ENCODE measurements around the gene ZIC2. TPM values are rescaled to one million over a fixed set of nuclear protein-coding genes. Genes with fewer than 3 reads are reported as not detected.

Gene ZIC2
- total RNA-seq, 1 experiment from 2014 or later, result 426 TPM

GRCh38 chr13:99966064-99966805 lies 15.3 kb upstream of the ZIC2 start:
- H4K91ac ChIP-seq (ENCODE audit: insufficient read length, low read depth, low read length), result no peak overlapping the region
- no peak overlapping the region for H3K9ac ChIP-seq (ENCODE audit: extremely low read depth, insufficient read length, low read length)
- H3K18ac ChIP-seq (ENCODE audit: insufficient read length, low read depth, low read length), result no peak overlapping the region
- no peak overlapping the region for H2BK12ac ChIP-seq (ENCODE audit: insufficient read length, low read depth, low read length)
- peaks cover 17% of the 10 kb centered on the region for H3K23me2 ChIP-seq (ENCODE audit: insufficient read length, low read depth, low read length, poor library complexity, severe bottlenecking)
- peaks cover 46 to 60% (median 53%) of the 10 kb centered on the region in 3 experiments for H3K36me3 Mint-ChIP-seq (ENCODE audit: insufficient read depth in 1 of 3, low read depth in 3 of 3)
- H4K20me1 ChIP-seq (ENCODE audit: control insufficient read depth, insufficient read depth, insufficient read length), result no peaks in the 10 kb centered on the region
- no peak for DNase-seq
- H3K9me3 ChIP-seq (ENCODE audit: control insufficient read depth, low read depth, low read length), result no peaks in the 10 kb centered on the region
- H3K4me1 ChIP-seq (ENCODE audit: insufficient read depth, low read length), result no peaks in the 10 kb centered on the region
- H3T11ph ChIP-seq (ENCODE audit: low read length), result no peak overlapping the region
- H2BK15ac ChIP-seq (ENCODE audit: low read depth, low read length), result no peak overlapping the region
- peaks cover 20% of the 10 kb centered on the region; the same call in 1 of the 2 replicates for H3K79me2 ChIP-seq (ENCODE audit: insufficient read depth, low read length)
- no peak overlapping the region for H3K4ac ChIP-seq (ENCODE audit: low read depth, low read length)
- WGBS (ENCODE audit: extremely low coverage, insufficient read length, low lambda C conversion rate), result no CpG with 5 or more reads among the region's 8 CpGs
- H3K27ac ChIP-seq (ENCODE audit: insufficient read length, low read depth, low read length), result no peak overlapping the region
- no peak overlapping the region for H2BK20ac ChIP-seq (ENCODE audit: low read depth, low read length, poor library complexity, severe bottlenecking)
- H2BK5ac ChIP-seq (ENCODE audit: insufficient read length, low read length), result no peak overlapping the region
- H3K27me3 Mint-ChIP-seq (ENCODE audit: low read depth), result peaks cover 27% of the 10 kb centered on the region
- H4K5ac ChIP-seq (ENCODE audit: insufficient read length, low read depth, low read length), result no peak overlapping the region
- H3K23ac ChIP-seq (ENCODE audit: insufficient read length, low read depth, low read length), result no peak overlapping the region
- no peak overlapping the region for H3K14ac ChIP-seq (ENCODE audit: insufficient read depth, low read length)
- H3K27ac Mint-ChIP-seq, result peak overlapping the region in 2 of 3 experiments; percentile 32 to 93; a peak in 4 of 7 replicates
- no peak overlapping the region for H2AFZ ChIP-seq (ENCODE audit: low read length)
- TF ChIP-seq, protein P1, sequence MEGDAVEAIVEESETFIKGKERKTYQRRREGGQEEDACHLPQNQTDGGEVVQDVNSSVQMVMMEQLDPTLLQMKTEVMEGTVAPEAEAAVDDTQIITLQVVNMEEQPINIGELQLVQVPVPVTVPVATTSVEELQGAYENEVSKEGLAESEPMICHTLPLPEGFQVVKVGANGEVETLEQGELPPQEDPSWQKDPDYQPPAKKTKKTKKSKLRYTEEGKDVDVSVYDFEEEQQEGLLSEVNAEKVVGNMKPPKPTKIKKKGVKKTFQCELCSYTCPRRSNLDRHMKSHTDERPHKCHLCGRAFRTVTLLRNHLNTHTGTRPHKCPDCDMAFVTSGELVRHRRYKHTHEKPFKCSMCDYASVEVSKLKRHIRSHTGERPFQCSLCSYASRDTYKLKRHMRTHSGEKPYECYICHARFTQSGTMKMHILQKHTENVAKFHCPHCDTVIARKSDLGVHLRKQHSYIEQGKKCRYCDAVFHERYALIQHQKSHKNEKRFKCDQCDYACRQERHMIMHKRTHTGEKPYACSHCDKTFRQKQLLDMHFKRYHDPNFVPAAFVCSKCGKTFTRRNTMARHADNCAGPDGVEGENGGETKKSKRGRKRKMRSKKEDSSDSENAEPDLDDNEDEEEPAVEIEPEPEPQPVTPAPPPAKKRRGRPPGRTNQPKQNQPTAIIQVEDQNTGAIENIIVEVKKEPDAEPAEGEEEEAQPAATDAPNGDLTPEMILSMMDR (conservative IDR thresholded peaks at IDR 0.05), result no peak
- no peak overlapping the region for H3K56ac ChIP-seq (ENCODE audit: insufficient read length, low read depth, low read length)
- no peaks in the 10 kb centered on the region for H3K79me1 ChIP-seq (ENCODE audit: insufficient read depth, low read depth, low read length, poor library complexity, severe bottlenecking)
- H4K8ac ChIP-seq (replicated peaks; ENCODE audit: insufficient read length, low read depth, low read length), result no peak overlapping the region
- peaks cover 9 to 12% of the 10 kb centered on the region in 2 experiments; a peak in 4 of 5 replicates for H3K9me3 Mint-ChIP-seq
- no peak overlapping the region for H2BK120ac ChIP-seq (ENCODE audit: low read depth, low read length, poor library complexity, severe bottlenecking)
- H3K27me3 ChIP-seq (ENCODE audit: insufficient read depth, low read length), result no peaks in the 10 kb centered on the region; the same call in 1 of the 2 replicates
- peak overlapping the region; percentile 98 for H3K4me2 ChIP-seq (ENCODE audit: insufficient read depth, insufficient read length, low read length)
- H3K4me1 Mint-ChIP-seq, result peaks cover 43 to 58% of the 10 kb centered on the region in 2 experiments
- no peak overlapping the region for H2AK5ac ChIP-seq (ENCODE audit: insufficient read length, low read length)
- peak overlapping the region; percentile 59 to 94 for H3K4me3 Mint-ChIP-seq

Measured in H9 (cell line).